ENCODE measurements around the gene SLC6A18.

The SLC6A18 gene

DNA sequence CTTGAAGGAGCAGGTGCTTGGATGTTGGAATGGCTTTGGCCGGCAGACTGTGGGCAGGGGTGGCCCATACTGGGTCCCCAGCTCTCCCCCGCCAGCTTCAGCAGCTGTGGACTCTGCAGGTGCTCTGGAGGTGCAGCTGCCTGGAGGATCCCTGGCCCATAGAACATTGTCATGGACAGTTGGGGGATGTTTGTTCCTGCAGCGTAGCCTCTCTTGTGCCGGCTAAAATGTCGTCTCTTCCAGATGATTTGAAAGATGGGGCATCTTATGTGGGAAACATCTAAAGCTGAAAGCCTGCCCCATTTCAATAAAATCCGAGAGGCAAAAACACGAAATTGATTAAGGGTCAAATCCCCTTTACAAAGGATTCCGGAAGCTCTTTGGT is 37.2 kb upstream of the SLC6A18 start:
- DNase-seq: no peak

DNA sequence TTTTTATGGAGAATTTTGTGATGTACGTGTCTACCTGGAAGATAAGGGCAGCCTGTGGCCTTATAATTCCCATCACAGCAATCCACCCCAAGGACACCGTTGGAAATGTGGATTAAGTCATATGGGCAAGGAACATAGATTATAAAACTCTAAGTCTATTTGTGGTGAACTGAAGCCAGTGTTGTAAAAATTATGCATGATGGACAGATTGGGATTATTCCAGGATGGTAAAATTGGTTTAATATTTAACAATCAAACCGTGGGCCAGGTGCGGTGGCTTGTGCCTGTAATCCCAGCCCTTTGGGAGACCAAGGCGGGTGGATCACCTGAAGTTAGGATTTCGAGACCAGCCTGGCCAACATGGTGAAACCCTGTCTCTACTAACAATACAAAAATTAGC is 36.7 kb upstream of the SLC6A18 start:
- no peak for DNase-seq

DNA sequence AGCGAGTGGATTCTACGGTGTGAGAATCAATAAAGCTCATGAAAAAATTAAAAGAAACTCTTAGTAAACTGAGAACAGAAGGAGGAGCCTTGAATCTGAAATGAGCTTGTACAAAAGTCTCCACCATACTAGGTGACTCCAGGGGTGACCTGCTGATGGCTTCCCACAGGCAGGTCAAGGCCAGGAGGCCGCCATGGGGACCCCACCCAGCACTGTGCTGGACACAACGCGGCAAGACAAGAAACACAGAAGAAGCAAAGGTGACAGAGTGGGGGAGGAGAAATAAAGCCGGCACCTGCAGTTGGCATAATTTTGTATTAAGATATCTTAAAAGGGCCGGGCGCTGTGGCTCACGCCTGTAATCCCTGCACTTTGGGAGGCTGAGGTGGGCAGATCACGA is 35.9 kb upstream of the SLC6A18 start:
- no peak for DNase-seq

- no peak for DNase-seq
Measured at GRCh38 chr5:1190278-1190677, 34.9 kb upstream of the SLC6A18 start.

DNA sequence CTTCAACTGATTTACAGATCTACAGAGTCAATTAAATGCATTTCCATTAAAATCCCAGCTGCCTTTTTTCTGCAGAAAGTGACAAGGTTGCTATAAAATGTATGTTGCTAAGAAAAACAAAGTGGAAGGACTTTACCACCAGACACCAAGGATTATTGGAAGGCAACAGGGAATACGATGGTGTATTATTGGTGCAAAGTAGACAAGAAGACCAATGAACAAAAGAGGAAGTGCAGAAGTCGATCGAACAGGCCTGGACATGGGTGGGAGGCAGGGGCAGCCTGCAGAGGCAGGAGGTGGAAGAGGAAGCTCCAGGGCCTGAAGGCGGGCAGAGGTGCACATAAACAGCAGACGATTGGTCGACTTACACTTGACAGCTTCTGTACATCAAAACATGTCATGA is 34.3 kb upstream of the SLC6A18 start:
- DNase-seq: no peak

DNA sequence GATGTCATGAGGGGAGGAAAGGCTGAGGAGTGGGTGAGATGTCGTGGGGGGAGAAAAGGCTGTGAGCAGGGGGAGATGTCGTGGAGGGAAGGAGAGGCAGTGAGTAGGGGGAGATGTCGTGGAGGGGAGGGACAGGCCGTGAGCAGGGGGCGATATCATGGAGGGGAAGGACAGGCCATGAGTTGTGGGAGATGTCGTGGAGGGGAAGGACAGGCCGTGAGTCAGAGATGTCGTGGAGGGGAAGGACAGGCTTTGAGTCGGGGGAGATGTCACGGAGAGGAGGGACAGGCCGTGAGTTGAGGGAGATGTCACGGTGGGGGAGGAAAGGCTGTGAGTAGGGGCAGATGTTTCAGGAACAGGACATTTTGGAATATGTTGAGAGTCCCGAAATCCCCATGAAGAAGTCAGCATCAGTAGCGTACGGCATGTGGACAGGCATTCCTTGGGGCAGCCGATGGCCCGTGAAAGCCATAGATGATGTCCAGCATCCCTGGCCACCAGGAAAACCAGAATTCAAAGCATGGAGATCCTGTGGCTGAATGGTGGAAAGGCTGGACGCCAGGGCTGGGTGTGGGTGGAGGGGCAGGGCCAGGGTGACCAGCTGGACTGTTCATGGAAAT is 32.1 kb upstream of the SLC6A18 start:
- no peak for DNase-seq

- DNase-seq: no peak
Measured at GRCh38 chr5:1193591-1193985, 31.6 kb upstream of the SLC6A18 start.

- DNase-seq: no peak
Measured at GRCh38 chr5:1194378-1194777, 30.8 kb upstream of the SLC6A18 start.

DNA sequence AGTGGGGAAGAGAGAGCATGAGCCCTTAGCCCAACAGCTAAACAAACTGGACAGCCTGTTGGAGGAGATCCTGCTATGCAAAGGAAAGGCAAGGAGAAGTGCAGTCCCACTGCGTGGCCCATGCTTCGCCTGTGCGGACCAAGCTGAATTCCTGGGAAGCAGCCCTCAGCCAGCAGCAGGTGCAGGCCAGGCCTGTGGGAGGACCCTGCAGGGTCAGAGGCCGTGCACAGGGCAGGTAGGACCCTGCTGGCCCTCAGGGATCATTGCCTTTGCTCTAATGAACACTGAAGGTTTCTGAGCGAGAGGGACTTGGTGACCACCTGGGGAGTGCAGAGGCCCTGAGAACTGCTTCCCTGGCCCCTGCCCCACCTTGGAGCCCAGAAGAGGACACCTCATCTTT is 29.7 kb upstream of the SLC6A18 start:
- DNase-seq: no peak

- no peak for DNase-seq
Measured at GRCh38 chr5:1195916-1196315, 29.3 kb upstream of the SLC6A18 start.

- DNase-seq: no peak
Measured at GRCh38 chr5:1196562-1196961, 28.6 kb upstream of the SLC6A18 start.

DNA sequence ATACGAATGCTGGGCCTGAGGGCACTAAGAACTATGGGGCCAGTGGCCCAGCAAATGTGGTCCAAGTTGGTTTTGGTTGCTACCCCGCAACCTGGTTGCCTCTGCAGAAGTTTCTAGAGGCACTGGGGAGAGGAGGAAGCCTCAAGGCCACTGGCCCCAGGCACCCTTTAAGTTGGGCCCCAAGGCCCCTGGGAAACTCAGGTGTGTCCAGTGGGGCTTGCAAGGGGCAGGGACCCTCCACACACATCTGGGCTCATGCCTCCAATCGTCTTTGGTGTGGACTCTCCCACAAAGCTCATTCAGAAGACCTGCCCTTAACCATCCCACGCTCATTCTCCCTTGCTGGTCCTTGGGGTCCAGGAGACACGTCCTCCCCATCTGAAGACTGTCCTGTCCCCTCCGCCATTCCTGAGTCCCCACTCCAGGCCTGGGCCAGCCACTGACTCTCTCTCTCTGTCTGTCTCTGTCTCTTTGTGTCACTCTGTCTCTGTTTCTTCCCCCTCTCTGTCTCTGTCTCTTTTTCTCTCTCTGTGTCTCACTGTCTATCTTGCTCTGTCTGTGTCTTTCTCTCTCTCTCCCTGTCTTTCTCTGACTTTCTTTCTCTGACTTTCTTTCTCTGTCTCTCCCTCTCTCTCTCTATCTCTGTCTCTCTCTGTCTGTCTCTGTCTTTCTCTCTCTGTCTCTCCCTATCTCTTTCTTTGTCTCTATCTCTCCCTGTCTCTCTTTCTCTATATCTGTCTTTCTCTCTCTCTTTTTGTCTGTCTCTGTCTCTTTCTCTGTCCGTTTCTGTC is 27.1 kb upstream of the SLC6A18 start:
- DNase-seq: no peak

GRCh38 chr5:1199340-1199648 is 25.9 kb upstream of the SLC6A18 start:
- DNase-seq: no peak

DNA sequence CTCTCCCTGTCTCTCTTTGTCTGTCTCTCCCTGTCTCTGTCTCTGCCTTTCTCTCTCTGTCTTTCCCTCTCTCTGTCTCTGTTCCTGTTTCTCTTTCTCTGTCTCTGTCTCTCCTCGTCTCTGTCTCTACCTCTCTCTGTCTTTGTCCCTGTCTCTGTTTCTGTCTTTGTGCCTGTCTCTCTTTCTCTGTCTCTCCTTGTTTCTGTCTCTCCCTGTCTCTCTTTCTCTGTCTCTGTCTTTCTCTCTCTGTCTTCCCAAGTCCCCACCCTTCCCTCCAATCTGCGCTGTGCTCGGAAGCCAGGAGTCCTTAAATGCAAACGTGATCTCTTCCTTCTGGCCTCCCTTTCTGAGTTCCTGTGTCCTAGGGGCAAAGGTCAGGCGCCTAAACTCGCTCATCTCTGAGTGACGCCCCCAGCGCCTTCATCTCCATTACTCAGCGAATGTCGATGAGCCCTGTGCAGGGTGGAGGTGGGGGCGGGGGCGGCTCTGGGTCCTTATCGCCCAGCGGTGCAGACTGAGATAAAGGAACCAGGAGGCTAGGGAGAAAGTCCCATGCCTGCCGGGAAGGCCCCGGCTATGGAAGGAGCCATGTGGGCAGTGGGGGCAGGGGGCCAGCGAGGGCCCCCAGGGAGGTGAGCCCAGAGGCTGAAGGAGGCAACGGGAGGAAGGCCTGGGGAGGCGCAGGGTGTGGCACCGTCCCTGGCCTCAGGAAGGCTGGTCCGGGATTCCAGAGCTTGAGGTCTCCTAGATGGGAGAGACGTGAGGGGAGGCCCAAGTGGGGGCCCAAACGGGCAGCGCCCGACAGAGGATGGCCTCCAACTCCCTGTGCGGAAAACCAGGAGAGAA is 25.3 kb upstream of the SLC6A18 start:
- no peak for DNase-seq

GRCh38 chr5:1200495-1201326 is 24.5 kb upstream of the SLC6A18 start:
- no peak for DNase-seq

DNA sequence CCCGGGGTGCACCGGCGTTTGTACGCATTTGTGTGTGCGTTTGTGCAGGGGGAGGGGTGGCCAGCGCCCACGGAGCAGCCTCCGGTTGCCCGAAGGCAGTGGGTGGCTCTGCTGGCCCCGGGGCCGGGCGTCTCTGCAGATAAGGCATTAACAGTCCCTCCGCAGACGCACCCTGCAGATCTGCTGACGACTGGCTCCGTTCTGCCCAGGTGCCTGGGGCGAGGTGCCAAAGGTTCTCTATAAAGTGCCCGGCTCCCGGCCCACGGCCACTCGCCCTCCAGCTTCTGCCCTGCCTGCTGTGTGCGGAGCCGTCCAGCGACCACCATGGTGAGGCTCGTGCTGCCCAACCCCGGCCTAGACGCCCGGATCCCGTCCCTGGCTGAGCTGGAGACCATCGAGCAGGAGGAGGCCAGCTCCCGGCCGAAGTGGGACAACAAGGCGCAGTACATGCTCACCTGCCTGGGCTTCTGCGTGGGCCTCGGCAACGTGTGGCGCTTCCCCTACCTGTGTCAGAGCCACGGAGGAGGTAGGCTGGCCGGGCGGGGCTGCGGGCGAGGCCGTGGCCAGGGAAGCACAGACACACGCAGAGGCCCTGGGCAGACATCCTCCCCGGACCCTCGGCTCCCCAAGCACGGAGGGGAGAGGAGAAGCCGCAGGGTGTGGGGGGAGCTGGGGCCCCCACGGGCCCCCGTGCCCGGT is 23.7 kb upstream of the SLC6A18 start, which contains the start of gene SLC6A19:
TSS of gene SLC6A19 (plus strand) at position 269 of the 699 bp plus-strand sequence. CDS start at position 325, 56 bp downstream.
- DNase-seq: no peak

DNA sequence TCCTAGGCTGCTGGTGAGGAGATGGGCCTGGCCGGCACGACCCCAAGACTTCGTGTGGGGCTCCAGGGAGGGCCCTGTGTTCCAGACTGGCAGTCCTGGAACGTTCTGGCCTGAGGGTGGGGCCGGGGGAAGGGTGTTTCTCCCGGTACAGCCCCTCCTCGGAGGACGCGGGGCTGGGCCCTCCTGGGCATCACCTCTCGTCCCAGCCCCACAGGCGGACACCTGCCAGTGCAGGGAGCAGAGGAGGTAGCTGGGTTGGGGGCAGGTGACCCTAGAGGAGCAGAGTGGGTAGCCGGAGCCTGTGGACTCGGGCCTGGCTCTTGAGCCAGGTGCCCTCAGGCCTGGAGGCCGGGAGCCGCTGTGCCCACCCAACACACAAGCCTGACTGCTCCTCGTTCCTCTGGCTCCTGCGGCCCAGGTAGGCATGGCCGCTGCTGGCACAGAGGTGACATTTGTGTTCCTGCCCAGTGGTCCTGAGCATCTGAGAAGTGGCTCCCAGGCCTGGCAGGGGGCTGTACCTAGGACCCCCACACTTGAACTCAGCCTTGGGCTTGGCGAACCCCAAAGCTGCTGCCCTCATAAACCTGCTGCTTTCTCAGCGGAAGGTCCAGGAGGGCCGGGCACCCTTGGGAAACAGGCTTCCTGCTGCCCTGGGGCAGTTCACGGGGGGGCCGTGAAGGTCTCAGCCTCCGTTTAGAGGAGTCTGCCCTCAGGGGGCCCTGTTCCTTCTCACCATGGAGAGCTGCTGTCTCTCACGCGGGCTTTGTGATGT is 23.0 kb upstream of the SLC6A18 start:
- DNase-seq: no peak

DNA sequence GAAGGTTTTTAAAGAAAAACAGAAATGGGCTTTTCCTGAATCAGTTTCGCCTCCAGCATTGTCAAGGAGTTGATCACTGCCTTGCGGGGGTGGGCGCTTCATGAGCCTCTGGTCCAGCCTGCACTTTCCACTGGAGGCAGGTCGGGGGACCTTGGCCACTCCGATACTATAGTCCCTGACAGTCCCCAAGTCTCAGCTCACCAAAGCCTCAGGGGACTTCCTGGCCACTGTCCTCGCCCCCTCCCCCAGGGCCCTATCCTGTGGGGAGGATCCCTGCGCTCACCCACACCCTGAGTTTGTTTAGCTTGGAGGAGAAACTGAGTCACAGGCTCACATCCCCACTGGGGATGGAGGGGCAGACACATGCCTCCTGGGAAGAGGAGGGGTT is 22.4 kb upstream of the SLC6A18 start:
- no peak for DNase-seq

DNA sequence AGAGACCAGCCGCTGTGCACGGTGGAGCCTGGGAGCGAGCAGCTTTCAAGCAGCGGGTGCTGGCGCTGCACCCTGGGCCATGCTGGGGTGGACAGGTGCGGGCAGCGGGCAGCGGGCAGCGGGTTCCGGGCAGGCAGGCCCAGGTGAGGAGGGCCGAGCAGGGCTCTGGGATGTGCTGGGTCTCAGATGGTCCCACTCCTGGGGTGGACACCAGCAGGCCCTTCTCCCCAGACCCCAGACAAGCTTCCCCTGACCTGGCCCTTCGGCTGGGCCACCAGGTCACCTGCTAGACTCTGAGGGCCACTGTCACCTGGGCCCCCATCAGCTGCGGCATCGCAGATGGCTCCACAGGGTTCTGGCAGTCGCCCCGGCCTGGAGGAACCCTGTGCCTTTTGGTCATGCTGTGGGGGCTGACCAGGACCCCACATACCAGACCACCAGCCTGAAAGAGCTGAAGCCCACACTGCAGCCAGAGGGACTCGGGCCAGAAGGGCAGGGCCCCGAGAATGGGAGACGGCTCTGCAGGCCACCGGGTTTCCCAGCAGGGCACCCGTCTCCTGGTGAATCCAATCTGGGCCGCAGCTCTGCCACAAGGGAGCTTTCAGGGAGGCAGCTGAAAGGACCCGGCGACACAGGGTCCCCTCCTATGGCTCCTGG is 21.7 kb upstream of the SLC6A18 start:
- no peak for DNase-seq

GRCh38 chr5:1203968-1204692 is 21.1 kb upstream of the SLC6A18 start:
- DNase-seq: no peak

Data from NCI-H1105 (cell line).